Hindlimb muscle (tissue), 1 donor: Measurements from ENCODE around the gene NDRG4. TPM values are rescaled to one million over a fixed set of nuclear protein-coding genes. Genes with fewer than 3 reads are reported as not detected.

Source experiments
- DNase-seq: peaks from one replicate; pipeline ENCODE4 v3.0.0-alpha.2; 2013
- polyA plus RNA-seq: library from polyadenylated mRNA; unstranded; fragments of 120-200 nt; gene quantifications from one replicate; pipeline ENCODE4 v1.2.1, GENCODE V29; 2013; ENCODE audit not compliant: insufficient read length

The NDRG4 gene
- polyA plus RNA-seq, 1 donor = 13.4 TPM

- DNase-seq = no peak
Measured at GRCh38 chr16:58497468-58497867, 2.5 kb upstream of the NDRG4 start.

- DNase-seq = no peak
Measured at GRCh38 chr16:58497935-58498334, 2.0 kb upstream of the NDRG4 start.

GRCh38 chr16:58498341-58499091, 1.4 kb upstream of the NDRG4 start:
- DNase-seq = no peak

- DNase-seq = no peak
Measured at GRCh38 chr16:58499092-58499511, 841 bp upstream of the NDRG4 start.

- no peak for DNase-seq
Measured at GRCh38 chr16:58500430-58501241, 693 bp downstream of the NDRG4 start.

GRCh38 chr16:58501242-58502131, 1.5 kb downstream of the NDRG4 start:
- DNase-seq = peak; percentile 51

GRCh38 chr16:58502217-58502921, 2.4 kb downstream of the NDRG4 start:
- no peak for DNase-seq

- DNase-seq = no peak
Measured at GRCh38 chr16:58503166-58503862, 3.4 kb downstream of the NDRG4 start.

GRCh38 chr16:58503863-58504688, 4.1 kb downstream of the NDRG4 start:
- no peak for DNase-seq

- no peak for DNase-seq
Measured at GRCh38 chr16:58506241-58507194, 6.6 kb downstream of the NDRG4 start.

- no peak for DNase-seq
Measured at GRCh38 chr16:58507195-58507962, 7.4 kb downstream of the NDRG4 start.

- no peak for DNase-seq
Measured at GRCh38 chr16:58507963-58508670, 8.2 kb downstream of the NDRG4 start.

- no peak for DNase-seq
Measured at GRCh38 chr16:58508671-58509251, 8.8 kb downstream of the NDRG4 start.

- DNase-seq = no peak
Measured at GRCh38 chr16:58509256-58510096, 9.5 kb downstream of the NDRG4 start.

GRCh38 chr16:58510097-58510775, 10.3 kb downstream of the NDRG4 start:
- DNase-seq = no peak
